ENCODE measurements around the gene APMAP. TPM values are rescaled to one million over a fixed set of nuclear protein-coding genes. Genes with fewer than 3 reads are reported as not detected.

Gene APMAP
- total RNA-seq, 2 experiments from 2014 or later = 27.7 to 28.0 TPM

GRCh38 chr20:24953621-24954133 is 38.9 kb downstream of the APMAP start:
- no peaks in the 10 kb centered on the region for H3K9me3 ChIP-seq (ENCODE audit: low read length)
- CTCF ChIA-PET (ENCODE audit: unreplicated experiment) = no interaction called here
- no peak for DNase-seq (ENCODE audit: low spot score)
- no peak for TF ChIP-seq CTCF (conservative IDR thresholded peaks at IDR 0.05; ENCODE audit: low read length)
- no TSS peak for BruUV-seq (replicated peaks)
- H3K36me3 ChIP-seq (ENCODE audit: insufficient read depth, low read length) = no peaks in the 10 kb centered on the region
- POLR2A ChIA-PET = interaction anchor here (0.7 kb wide), 1 partner anchor 11 kb away, joined by 3 read pairs; no protein-coding TSS in a partner anchor
- peaks cover 9% of the 10 kb centered on the region for H3K4me1 ChIP-seq (ENCODE audit: insufficient read depth, low read length, poor library complexity, severe bottlenecking)
- intact Hi-C loops (cut with micrococcal nuclease; ENCODE audit: unreplicated experiment) = no loop called here
- no peak overlapping the region for H3K4me3 ChIP-seq (ENCODE audit: low read depth, low read length, poor library complexity, severe bottlenecking)
- no peaks in the 10 kb centered on the region for H4K20me1 ChIP-seq (ENCODE audit: insufficient read depth, low read length)
- H3K79me2 ChIP-seq (ENCODE audit: insufficient read depth, low read depth, low read length) = no peaks in the 10 kb centered on the region
- H3K4me2 ChIP-seq (ENCODE audit: low read length) = no peak overlapping the region
- H2AFZ ChIP-seq (ENCODE audit: low read length) = no peak overlapping the region
- no peaks in the 10 kb centered on the region for H3K9me2 ChIP-seq (ENCODE audit: insufficient read depth, low read length)
- H3K27ac ChIP-seq (ENCODE audit: low read depth, low read length, poor library complexity, severe bottlenecking) = no peak overlapping the region

DNA sequence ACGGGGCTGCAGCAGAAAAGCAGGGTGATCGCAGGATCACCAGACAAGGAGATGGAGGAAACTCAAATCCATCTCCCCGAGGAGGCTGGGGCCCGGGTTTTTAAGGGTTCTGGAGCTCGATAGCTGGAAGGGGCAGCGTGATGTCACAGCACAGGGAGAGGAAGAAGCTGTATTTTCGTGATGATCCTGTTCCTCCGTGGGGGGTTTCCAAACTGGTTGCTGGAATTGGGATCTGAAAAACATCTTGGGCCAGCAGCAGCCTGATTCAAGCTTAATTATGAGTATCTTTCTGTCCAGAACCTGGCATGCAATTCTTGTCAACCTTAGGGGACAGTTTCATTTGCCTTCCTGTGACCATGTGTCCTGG is 39.4 kb downstream of the APMAP start:
- H3K9me2 ChIP-seq (ENCODE audit: insufficient read depth, low read length) = no peaks in the 10 kb centered on the region
- H3K27ac ChIP-seq (ENCODE audit: low read depth, low read length, poor library complexity, severe bottlenecking) = no peak overlapping the region
- ChIA-PET CTCF (ENCODE audit: unreplicated experiment) (no interaction called here), POLR2A (interaction anchor here (0.7 kb wide), 1 partner anchor 11 kb away, joined by 3 read pairs; no protein-coding TSS in a partner anchor)
- no TSS peak for BruUV-seq (replicated peaks)
- H3K4me3 ChIP-seq (ENCODE audit: low read depth, low read length, poor library complexity, severe bottlenecking) = no peak overlapping the region
- peaks cover 9% of the 10 kb centered on the region for H3K4me1 ChIP-seq (ENCODE audit: insufficient read depth, low read length, poor library complexity, severe bottlenecking)
- H3K36me3 ChIP-seq (ENCODE audit: insufficient read depth, low read length) = no peaks in the 10 kb centered on the region
- H3K9me3 ChIP-seq (ENCODE audit: low read length) = no peaks in the 10 kb centered on the region
- no peak overlapping the region for H3K4me2 ChIP-seq (ENCODE audit: low read length)
- intact Hi-C loops (cut with micrococcal nuclease; ENCODE audit: unreplicated experiment) = no loop called here
- no peak for DNase-seq (ENCODE audit: low spot score)
- no peaks in the 10 kb centered on the region for H3K79me2 ChIP-seq (ENCODE audit: insufficient read depth, low read depth, low read length)
- H4K20me1 ChIP-seq (ENCODE audit: insufficient read depth, low read length) = no peaks in the 10 kb centered on the region
- TF ChIP-seq EZH2phosphoT487 (IDR thresholded peaks at IDR 0.05; ENCODE audit: borderline replicate concordance, low read depth, low read length) = no peak
- no peak for TF ChIP-seq CTCF (conservative IDR thresholded peaks at IDR 0.05; ENCODE audit: low read length)
- H2AFZ ChIP-seq (ENCODE audit: low read length) = no peak overlapping the region

GRCh38 chr20:24952376-24953208 is 40.0 kb downstream of the APMAP start:
- H3K79me2 ChIP-seq (ENCODE audit: insufficient read depth, low read depth, low read length) = no peaks in the 10 kb centered on the region
- intact Hi-C loops (cut with micrococcal nuclease; ENCODE audit: unreplicated experiment) = no loop called here

More at GRCh38 chr20:24952376-24953208, 40.0 kb downstream of the APMAP start:
- Histone ChIP-seq H3K36me3 (ENCODE audit: insufficient read depth, low read length) (no peaks in the 10 kb centered on the region), H3K27ac (ENCODE audit: low read depth, low read length, poor library complexity, severe bottlenecking) (no peak overlapping the region), H3K4me2 (ENCODE audit: low read length) (no peak overlapping the region), H4K20me1 (ENCODE audit: insufficient read depth, low read length) (no peaks in the 10 kb centered on the region), H2AFZ (ENCODE audit: low read length) (no peak overlapping the region), H3K4me3 (ENCODE audit: low read depth, low read length, poor library complexity, severe bottlenecking) (no peak overlapping the region), H3K9me3 (ENCODE audit: low read length) (no peaks in the 10 kb centered on the region), H3K4me1 (ENCODE audit: insufficient read depth, low read length, poor library complexity, severe bottlenecking) (peaks cover 9% of the 10 kb centered on the region), H3K9me2 (ENCODE audit: insufficient read depth, low read length) (no peaks in the 10 kb centered on the region)
- no peak for DNase-seq (ENCODE audit: low spot score)
- POLR2A ChIA-PET = interaction anchor here (0.7 kb wide), 1 partner anchor 12 kb away, joined by 3 read pairs; no protein-coding TSS in a partner anchor
- CTCF ChIA-PET (ENCODE audit: unreplicated experiment) = no interaction called here
- BruUV-seq (replicated peaks) = no TSS peak
- TF ChIP-seq EZH2phosphoT487 (IDR thresholded peaks at IDR 0.05; ENCODE audit: borderline replicate concordance, low read depth, low read length) (no peak), CTCF (conservative IDR thresholded peaks at IDR 0.05; ENCODE audit: low read length) (no peak)
